Transverse colon (tissue), 4 donors: ENCODE measurements around the gene LNX1.

Experiments
- CTCF ChIP-seq, 5 experiments: fragments of 200-600 bp in 3 of 5; fragments of 450-650 bp in 2 of 5; sonication (generic) in 3 of 5; IDR thresholded peaks; 1 replicate in 2 of 5; 2 replicates in 3 of 5; pipeline ENCODE4 v1.5.1; 2016 to 2017; ENCODE audit warnings: antibody characterized with exemption in 5 of 5, inconsistent platforms in 3 of 5, mild to moderate bottlenecking in 2 of 5, moderate library complexity in 1 of 5
- EP300 ChIP-seq: sonication (generic); formaldehyde crosslinking; IDR thresholded peaks from one replicate; pipeline ENCODE4 v1.6.1; 2017; ENCODE audit warnings: antibody characterized with exemption, low read depth
- POLR2A ChIP-seq: fragments of 450-650 bp; IDR thresholded peaks from one replicate; pipeline ENCODE4 v1.6.1; 2016; ENCODE audit warnings: antibody characterized with exemption, mild to moderate bottlenecking, moderate library complexity
- POLR2AphosphoS5 ChIP-seq, 3 donors: sonication (generic); formaldehyde crosslinking; IDR thresholded peaks; one replicate each; pipeline ENCODE4 v1.6.1; 2016; ENCODE audit warnings: antibody characterized with exemption in 3 of 3

GRCh38 chr4:53558065-53558801 lies 33.1 kb downstream of the LNX1 start:
- TF ChIP-seq CTCF (IDR thresholded peaks at IDR 0.05) (no peak), POLR2A (no peak), EP300 (no peak), POLR2AphosphoS5 (IDR thresholded peaks at IDR 0.05) (no peak)
